ENCODE data around the gene C9orf78. TPM values are rescaled to one million over a fixed set of nuclear protein-coding genes. Genes with fewer than 3 reads are reported as not detected.
A peak's percentile ranks its signal among the peaks of the same experiment; 100 is the strongest.

C9orf78 gene
- total and polyA plus RNA-seq, 2 experiments from 2014 or later: 43.8 to 47.9 TPM

- 91% methylated on average over 27 of the region's 28 CpGs for WGBS (ENCODE audit: low lambda C conversion rate, missing lambda C conversion rate)
- Histone ChIP-seq H3K4me2 (no peak overlapping the region), H3K79me2 (no peaks in the 10 kb centered on the region), H3K4me1 (ENCODE audit: insufficient read depth) (peaks cover 18% of the 10 kb centered on the region), H2AFZ (no peak overlapping the region), H3K9me3 (ENCODE audit: low read depth) (no peaks in the 10 kb centered on the region), H4K20me1 (ENCODE audit: insufficient read depth, poor library complexity, severe bottlenecking) (no peaks in the 10 kb centered on the region), H3K27me3 (no peaks in the 10 kb centered on the region), H3K9me2 (replicated peaks; ENCODE audit: insufficient read depth) (no peaks in the 10 kb centered on the region), H3K4me3 (no peak overlapping the region), H3K27ac (no peak overlapping the region), H3K36me3 (replicated peaks; ENCODE audit: insufficient read depth, low read depth) (no peaks in the 10 kb centered on the region)
- DNase-seq (ENCODE audit: low spot score): peak; percentile 2
- TF ChIP-seq EZH2phosphoT487 (IDR thresholded peaks at IDR 0.05; ENCODE audit: low read depth, severe bottlenecking, unreplicated experiment): no peak
- TF ChIP-seq EZH2 (IDR thresholded peaks at IDR 0.05; ENCODE audit: borderline replicate concordance): no peak
- no peak for TF ChIP-seq CTCF (IDR thresholded peaks at IDR 0.05; ENCODE audit: poor library complexity)
These were observed 45.8 kb upstream of the C9orf78 start for GRCh38 chr9:129880654-129881546.

- Histone ChIP-seq H3K27me3 (no peaks in the 10 kb centered on the region), H3K27ac (no peak overlapping the region), H3K4me2 (no peak overlapping the region), H3K9me3 (ENCODE audit: low read depth) (no peaks in the 10 kb centered on the region), H3K79me2 (no peaks in the 10 kb centered on the region), H3K36me3 (replicated peaks; ENCODE audit: insufficient read depth, low read depth) (no peaks in the 10 kb centered on the region), H4K20me1 (ENCODE audit: insufficient read depth, poor library complexity, severe bottlenecking) (no peaks in the 10 kb centered on the region), H3K4me1 (ENCODE audit: insufficient read depth) (peaks cover 12% of the 10 kb centered on the region), H3K9me2 (replicated peaks; ENCODE audit: insufficient read depth) (no peaks in the 10 kb centered on the region), H3K4me3 (no peak overlapping the region), H2AFZ (no peak overlapping the region)
- TF ChIP-seq EZH2phosphoT487 (IDR thresholded peaks at IDR 0.05; ENCODE audit: low read depth, severe bottlenecking, unreplicated experiment) (no peak), EZH2 (IDR thresholded peaks at IDR 0.05; ENCODE audit: borderline replicate concordance) (no peak), CTCF (IDR thresholded peaks at IDR 0.05; ENCODE audit: poor library complexity) (no peak)
- DNase-seq (ENCODE audit: low spot score): peak; percentile 4
- WGBS (ENCODE audit: low lambda C conversion rate, missing lambda C conversion rate): 97% methylated on average over 31 of the region's 31 CpGs
These were observed 45.0 kb upstream of the C9orf78 start for GRCh38 chr9:129879991-129880653.

- DNase-seq (ENCODE audit: low spot score): peak; percentile 3
- no peaks in the 10 kb centered on the region for H3K79me2 ChIP-seq
- H3K27me3 ChIP-seq: no peaks in the 10 kb centered on the region
- H2AFZ ChIP-seq: no peak overlapping the region
- no peaks in the 10 kb centered on the region for H3K9me3 ChIP-seq (ENCODE audit: low read depth)
- no peaks in the 10 kb centered on the region for H3K9me2 ChIP-seq (replicated peaks; ENCODE audit: insufficient read depth)
- TF ChIP-seq EZH2phosphoT487 (IDR thresholded peaks at IDR 0.05; ENCODE audit: low read depth, severe bottlenecking, unreplicated experiment) (no peak), CTCF (IDR thresholded peaks at IDR 0.05; ENCODE audit: poor library complexity) (no peak), EZH2 (IDR thresholded peaks at IDR 0.05; ENCODE audit: borderline replicate concordance) (no peak)
- H3K4me3 ChIP-seq: no peak overlapping the region
- no peak overlapping the region for H3K27ac ChIP-seq
- H4K20me1 ChIP-seq (ENCODE audit: insufficient read depth, poor library complexity, severe bottlenecking): no peaks in the 10 kb centered on the region
- peaks cover 4% of the 10 kb centered on the region for H3K4me1 ChIP-seq (ENCODE audit: insufficient read depth)
- 96% methylated on average over 17 of the region's 17 CpGs for WGBS (ENCODE audit: low lambda C conversion rate, missing lambda C conversion rate)
- H3K4me2 ChIP-seq: no peak overlapping the region
- H3K36me3 ChIP-seq (replicated peaks; ENCODE audit: insufficient read depth, low read depth): no peaks in the 10 kb centered on the region
These were observed 44.1 kb upstream of the C9orf78 start for GRCh38 chr9:129879103-129879699.
